Naive thymus-derived CD4-positive, alpha-beta T cell (primary cell): ENCODE measurements around the gene EGFL7. TPM values are rescaled to one million over a fixed set of nuclear protein-coding genes. Genes with fewer than 3 reads are reported as not detected.
A peak's percentile ranks its signal among the peaks of the same experiment; 100 is the strongest.

Experiments used
- ATAC-seq: fragments of 150-1000 bp; cut with Tn5 transposase; 2 replicates; pipeline ENCODE4 v1.10.0; 2021; ENCODE audit warnings: mild to moderate bottlenecking, moderate library complexity
- CTCF ChIA-PET: fragments of 350-600 bp; sonication (Branson Sonifier 250); formaldehyde crosslinking; loops from one replicate; lab custom pipeline; 2021; ENCODE audit warnings: antibody characterized with exemption; lab: Charles Lee
- POLR2A ChIA-PET: fragments of 350-600 bp; sonication (Branson Sonifier 250); formaldehyde crosslinking; loops from one replicate; lab custom pipeline; 2021; ENCODE audit warnings: antibody characterized with exemption, inconsistent platforms; lab: Charles Lee
- DNase-seq, 9 donors: peaks; one replicate each; pipeline versions ENCODE4 v3.0.0 to v3.0.0-alpha.2; 2020 to 2022; ENCODE audit warnings: mixed read lengths in 1 of 9
- H3K27ac ChIP-seq: one replicate; pipeline ENCODE4 v1.7.0; 2013; ENCODE audit warnings: mild to moderate bottlenecking, low read depth, low read length, moderate library complexity
- H3K27me3 ChIP-seq, 2 donors: one replicate each; pipeline ENCODE4 v1.7.0; 2013; ENCODE audit warnings: low read length in 2 of 2, mild to moderate bottlenecking in 2 of 2, moderate library complexity in 2 of 2; ENCODE audit not compliant: control insufficient read depth in 2 of 2, insufficient read depth in 2 of 2
- H3K36me3 ChIP-seq, 3 experiments: 1 replicate in 2 of 3; 2 replicates in 1 of 3; pipeline ENCODE4 v1.7.0; 2013; ENCODE audit warnings: low read length in 3 of 3, mild to moderate bottlenecking in 3 of 3, moderate library complexity in 1 of 3; ENCODE audit not compliant: insufficient read depth in 3 of 3, control insufficient read depth in 2 of 3
- H3K4me1 ChIP-seq, 2 donors: one replicate each; pipeline ENCODE4 v1.7.0; 2013; ENCODE audit warnings: low read length in 2 of 2, mild to moderate bottlenecking in 2 of 2, moderate library complexity in 1 of 2; ENCODE audit not compliant: control insufficient read depth in 2 of 2, insufficient read depth in 2 of 2
- H3K4me3 ChIP-seq: 2 replicates; pipeline ENCODE4 v1.7.0; 2013; ENCODE audit warnings: mild to moderate bottlenecking, low read length
- H3K9me3 ChIP-seq, 3 experiments: 1 replicate in 2 of 3; 2 replicates in 1 of 3; pipeline ENCODE4 v1.7.0; 2013; ENCODE audit warnings: low read length in 3 of 3; ENCODE audit not compliant: control insufficient read depth in 2 of 3
- H3K27ac Mint-ChIP-seq, 9 donors: one replicate each; pipeline ENCODE4 v1.8.0; 2020 to 2022; ENCODE audit warnings: mixed read lengths in 9 of 9, mild to moderate bottlenecking in 8 of 9, moderate library complexity in 5 of 9, inconsistent platforms in 2 of 9
- H3K27me3 Mint-ChIP-seq, 5 donors: one replicate each; pipeline ENCODE4 v1.8.0; 2021 to 2022; ENCODE audit warnings: mixed read lengths in 5 of 5, mild to moderate bottlenecking in 1 of 5
- H3K36me3 Mint-ChIP-seq, 5 donors: one replicate each; pipeline ENCODE4 v1.8.0; 2020 to 2022; ENCODE audit warnings: mixed read lengths in 5 of 5, mild to moderate bottlenecking in 3 of 5, inconsistent platforms in 1 of 5
- H3K4me1 Mint-ChIP-seq, 7 donors: one replicate each; pipeline ENCODE4 v1.8.0; 2020 to 2022; ENCODE audit warnings: mixed read lengths in 7 of 7, mild to moderate bottlenecking in 3 of 7, inconsistent platforms in 1 of 7
- H3K4me3 Mint-ChIP-seq, 10 donors: one replicate each; pipeline ENCODE4 v1.8.0; 2020 to 2022; ENCODE audit warnings: mild to moderate bottlenecking in 10 of 10, mixed read lengths in 10 of 10, moderate library complexity in 6 of 10, inconsistent platforms in 2 of 10
- H3K9me3 Mint-ChIP-seq, 11 donors: one replicate each; pipeline ENCODE4 v1.8.0; 2020 to 2022; ENCODE audit warnings: mixed read lengths in 11 of 11, mild to moderate bottlenecking in 4 of 11, inconsistent platforms in 1 of 11, moderate library complexity in 1 of 11
- intact Hi-C, 2 donors: fragments of 100-400 bp; cut with micrococcal nuclease; formaldehyde crosslinking; loops; one replicate each; pipeline ENCODE4 v1.15.1; 2023
- polyA plus RNA-seq, 2 donors: library from polyadenylated mRNA; unstranded; fragments of 300-500 nt; fragmentation: Illumina TruSeq; gene quantifications; one replicate each; pipeline ENCODE4 v1.2.3, GENCODE V29; 2021
- total RNA-seq, 6 experiments: library from RNA in 5 of 6; stranded (reverse) in 5 of 6; gene quantifications; 1 replicate in 5 of 6; 2 replicates in 1 of 6; pipeline ENCODE4 v1.2.3 and lab custom pipeline; 2021 to 2026

The EGFL7 gene
- total and polyA plus RNA-seq, 7 experiments from 2014 or later = 0.56 to 2.3 (median 0.97) TPM; not detected in 4

DNA sequence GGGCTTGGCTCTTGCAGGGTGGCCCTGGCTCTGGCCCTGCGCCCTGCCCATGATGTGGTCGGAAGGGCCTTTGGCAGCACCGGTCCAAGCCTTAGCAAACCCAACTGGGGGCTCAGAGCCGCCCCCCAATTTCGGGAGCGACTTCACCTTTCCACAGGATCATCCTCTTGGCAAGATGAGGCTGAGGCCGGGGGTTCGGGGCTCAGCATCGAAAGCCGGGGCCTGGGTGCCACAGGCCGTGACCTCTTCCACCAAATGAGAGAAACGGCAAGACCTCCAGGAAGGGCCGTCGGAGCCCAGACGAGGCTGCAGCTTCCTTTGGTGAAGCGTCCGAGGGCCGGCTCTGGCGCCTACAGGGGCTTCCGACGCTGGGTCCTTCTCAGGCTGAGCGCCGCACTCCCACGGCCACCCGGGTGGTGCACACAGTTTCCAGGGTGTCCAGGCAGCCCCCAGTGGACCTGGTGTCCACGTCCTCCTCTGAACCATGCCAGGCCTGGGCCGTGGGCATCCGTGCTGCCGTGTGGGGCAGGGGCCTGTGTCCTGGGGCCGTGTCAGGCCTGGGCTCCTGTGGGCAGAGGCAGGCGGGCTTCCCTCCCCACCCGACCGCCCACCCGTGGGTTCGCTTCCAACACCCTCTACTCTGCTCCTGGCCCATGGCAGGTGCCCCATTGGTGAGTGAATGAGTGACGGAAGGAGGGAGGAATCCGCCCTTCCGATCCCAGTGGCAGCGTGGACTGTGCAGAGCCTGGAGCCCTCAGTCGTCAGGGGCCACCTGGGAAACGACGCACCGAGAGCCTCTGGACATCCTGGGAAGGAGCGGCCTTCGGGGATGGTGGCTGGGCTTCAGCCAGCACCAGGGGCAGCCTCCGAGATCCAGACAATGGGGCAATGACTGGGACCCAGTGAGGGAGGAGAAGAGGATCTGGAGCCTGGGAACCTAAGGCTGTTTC, 29.7 kb downstream of the EGFL7 start:
- Histone ChIP-seq H3K4me3 (no peak overlapping the region), H3K4me1 (no peaks in the 10 kb centered on the region), H3K27ac (no peak overlapping the region), H3K9me3 (no peaks in the 10 kb centered on the region), H3K27me3 (no peaks in the 10 kb centered on the region), H3K36me3 (no peaks in the 10 kb centered on the region)
- Mint-ChIP-seq H3K4me1 (peaks cover 0 to 7% (median 0%) of the 10 kb centered on the region in 7 donors), H3K4me3 (no peak overlapping the region), H3K27me3 (peaks cover 0 to 6% (median 4%) of the 10 kb centered on the region in 5 donors), H3K27ac (no peak overlapping the region), H3K9me3 (no peaks in the 10 kb centered on the region), H3K36me3 (no peaks in the 10 kb centered on the region)
- CTCF ChIA-PET = no interaction called here
- ATAC-seq = no peak
- DNase-seq = no peak
- POLR2A ChIA-PET = no interaction called here
- intact Hi-C loops = no loop called here

DNA sequence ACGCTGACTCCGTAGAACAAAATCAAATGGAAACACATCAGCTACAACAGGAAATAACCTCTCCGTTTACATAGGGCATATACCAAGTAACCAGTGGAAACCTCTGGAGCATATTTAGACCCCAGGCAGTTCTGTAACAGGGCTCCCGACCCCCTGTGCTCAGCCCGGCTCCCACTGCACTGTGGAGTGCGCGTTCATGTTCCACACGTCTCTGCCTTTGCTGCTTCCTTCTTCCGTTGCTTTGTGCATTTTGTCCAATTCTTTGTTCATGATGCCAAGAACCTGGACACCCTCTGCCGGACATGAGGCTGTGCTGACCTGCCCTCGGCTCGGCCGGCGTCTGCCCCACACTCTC, 30.4 kb downstream of the EGFL7 start:
- no peak overlapping the region for H3K4me3 Mint-ChIP-seq
- DNase-seq = no peak
- ATAC-seq = no peak
- POLR2A ChIA-PET = no interaction called here
- peaks cover 0 to 7% (median 5%) of the 10 kb centered on the region in 5 donors for H3K27me3 Mint-ChIP-seq
- H3K4me1 Mint-ChIP-seq = peaks cover 0 to 8% (median 0%) of the 10 kb centered on the region in 7 donors
- no peak overlapping the region for H3K4me3 ChIP-seq
- H3K36me3 ChIP-seq = no peaks in the 10 kb centered on the region
- no peaks in the 10 kb centered on the region for H3K4me1 ChIP-seq
- intact Hi-C loops = no loop called here
- H3K9me3 ChIP-seq = no peaks in the 10 kb centered on the region
- no peak overlapping the region for H3K27ac ChIP-seq
- no peaks in the 10 kb centered on the region for H3K9me3 Mint-ChIP-seq
- H3K27ac Mint-ChIP-seq = no peak overlapping the region
- H3K27me3 ChIP-seq = no peaks in the 10 kb centered on the region
- CTCF ChIA-PET = no interaction called here
- H3K36me3 Mint-ChIP-seq = no peaks in the 10 kb centered on the region

DNA sequence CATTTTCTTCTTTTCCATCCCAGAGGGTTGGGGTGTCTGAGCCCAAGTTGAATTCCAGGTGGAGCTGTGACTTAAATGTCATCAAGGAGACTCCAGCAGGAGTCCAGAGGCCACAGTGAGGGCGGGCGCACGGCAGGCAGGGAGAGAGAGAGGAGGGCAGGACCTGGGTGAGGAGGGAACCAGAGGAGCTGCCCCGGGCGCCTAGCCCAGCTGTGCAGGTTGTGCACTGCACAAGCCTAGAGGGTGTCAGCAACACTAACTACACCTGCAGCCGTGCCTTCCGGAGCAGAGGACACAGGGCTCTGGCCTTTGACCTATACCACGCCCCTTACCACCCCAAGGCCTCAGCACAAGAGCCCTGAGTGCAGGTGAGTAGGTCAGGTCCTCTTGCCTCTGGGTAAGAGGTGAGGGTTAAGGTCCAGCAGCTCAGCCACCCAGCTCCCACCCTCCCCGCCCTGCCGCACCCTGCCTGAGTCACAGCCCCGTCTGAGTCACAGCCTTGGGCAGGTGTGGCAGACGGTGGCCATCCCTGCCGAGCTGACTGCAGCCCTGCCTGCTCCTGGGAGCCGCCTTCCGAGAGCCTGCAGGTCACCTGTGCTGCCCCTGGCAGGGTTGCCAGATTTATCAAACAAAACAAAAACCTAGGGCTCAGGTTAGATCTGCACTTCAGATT, 30.9 kb downstream of the EGFL7 start:
- Histone ChIP-seq H3K36me3 (no peaks in the 10 kb centered on the region), H3K27ac (no peak overlapping the region), H3K4me3 (no peak overlapping the region), H3K4me1 (no peaks in the 10 kb centered on the region), H3K9me3 (no peaks in the 10 kb centered on the region), H3K27me3 (no peaks in the 10 kb centered on the region)
- CTCF ChIA-PET = no interaction called here
- Mint-ChIP-seq H3K36me3 (no peaks in the 10 kb centered on the region), H3K9me3 (no peaks in the 10 kb centered on the region), H3K4me3 (no peak overlapping the region), H3K27ac (no peak overlapping the region), H3K4me1 (peaks cover 0 to 8% (median 0%) of the 10 kb centered on the region in 7 donors), H3K27me3 (peaks cover 0 to 8% (median 5%) of the 10 kb centered on the region in 5 donors)
- intact Hi-C loops = loop anchor here in 1 of 2 donors (1.0 kb wide), 1 partner anchor 208 kb away; no protein-coding TSS in a partner anchor
- POLR2A ChIA-PET = interaction anchor here (0.5 kb wide), 1 partner anchor 553 kb away, joined by 4 read pairs; no protein-coding TSS in a partner anchor
- ATAC-seq = peak; percentile 36
- DNase-seq = no peak

DNA sequence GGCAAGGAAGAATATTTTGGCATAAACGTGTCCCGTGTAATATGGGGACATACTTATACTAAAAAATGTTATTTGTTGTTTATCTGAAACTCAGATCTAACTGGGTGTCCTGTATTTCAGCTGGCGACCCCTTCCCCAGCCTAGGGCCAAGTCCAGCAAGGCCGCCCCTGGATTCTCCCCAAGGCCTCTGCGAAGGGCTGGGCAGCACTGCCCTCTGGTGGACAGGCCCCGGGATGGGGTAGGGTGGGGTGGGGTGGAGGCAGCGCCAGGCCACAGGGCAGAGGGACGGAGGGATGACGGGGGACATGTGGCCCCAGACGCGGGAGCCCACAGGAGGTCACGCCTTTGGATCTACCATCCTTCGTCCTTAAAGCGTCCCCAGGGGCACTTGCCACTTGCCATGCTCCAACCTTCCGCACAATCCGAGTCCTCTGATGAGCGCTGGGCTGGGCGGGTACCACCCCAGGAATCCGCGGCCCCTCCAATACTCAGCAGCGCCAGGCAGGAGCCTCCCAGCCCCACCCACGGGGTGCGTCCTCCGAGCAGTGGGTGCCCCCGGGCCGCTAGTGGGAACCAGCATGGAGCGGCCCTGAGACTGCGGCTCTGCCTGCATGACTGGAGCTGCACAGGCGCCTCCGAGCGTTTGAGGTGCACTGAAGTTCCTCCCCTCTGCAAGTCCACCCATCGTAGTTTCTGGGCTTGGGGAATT, 31.6 kb downstream of the EGFL7 start:
- POLR2A ChIA-PET = interaction anchor here (0.5 kb wide), 1 partner anchor 554 kb away, joined by 4 read pairs; no protein-coding TSS in a partner anchor
- Histone ChIP-seq H3K9me3 (no peaks in the 10 kb centered on the region), H3K27ac (no peak overlapping the region), H3K36me3 (no peaks in the 10 kb centered on the region), H3K4me1 (no peaks in the 10 kb centered on the region), H3K4me3 (no peak overlapping the region), H3K27me3 (no peaks in the 10 kb centered on the region)
- CTCF ChIA-PET = no interaction called here
- intact Hi-C loops = loop anchor here in 1 of 2 donors (1.0 kb wide), 1 partner anchor 209 kb away; no protein-coding TSS in a partner anchor
- H3K4me1 Mint-ChIP-seq = peaks cover 0 to 8% (median 0%) of the 10 kb centered on the region in 7 donors
- DNase-seq (peak in 1 of 9 donors; percentile 53), ATAC-seq (peak; percentile 70)
- no peak overlapping the region for H3K4me3 Mint-ChIP-seq
- peaks cover 0 to 9% (median 5%) of the 10 kb centered on the region in 5 donors for H3K27me3 Mint-ChIP-seq
- no peaks in the 10 kb centered on the region for H3K9me3 Mint-ChIP-seq
- H3K27ac Mint-ChIP-seq = no peak overlapping the region
- H3K36me3 Mint-ChIP-seq = no peaks in the 10 kb centered on the region

DNA sequence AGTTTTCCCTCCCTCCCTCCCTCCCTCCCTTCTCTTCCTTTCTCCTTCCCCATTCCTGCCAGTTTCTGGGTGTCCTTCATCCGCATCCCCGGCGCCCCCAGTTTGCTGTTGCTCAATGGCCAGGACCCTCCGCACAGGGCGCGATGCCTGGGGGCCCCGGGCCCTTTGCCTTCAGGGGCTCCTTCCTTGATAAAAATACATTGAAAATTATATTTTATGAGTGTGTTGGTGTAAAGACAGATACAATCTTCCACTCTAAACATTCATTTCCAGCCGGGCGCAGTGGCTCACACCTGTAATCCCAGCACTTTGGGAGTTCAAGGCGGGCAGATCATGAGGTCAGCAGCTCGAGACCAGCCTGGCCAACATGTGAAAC, 32.1 kb downstream of the EGFL7 start:
- H3K4me1 Mint-ChIP-seq = peaks cover 0 to 8% (median 0%) of the 10 kb centered on the region in 7 donors
- H3K27ac ChIP-seq = no peak overlapping the region
- no peaks in the 10 kb centered on the region for H3K9me3 Mint-ChIP-seq
- H3K36me3 Mint-ChIP-seq = no peaks in the 10 kb centered on the region
- DNase-seq (no peak), ATAC-seq (no peak)
- ChIA-PET CTCF (no interaction called here), POLR2A (no interaction called here)
- no peaks in the 10 kb centered on the region for H3K9me3 ChIP-seq
- intact Hi-C loops = loop anchor here in 1 of 2 donors (1.0 kb wide), 1 partner anchor 210 kb away; no protein-coding TSS in a partner anchor
- H3K4me1 ChIP-seq = no peaks in the 10 kb centered on the region
- H3K27me3 ChIP-seq = no peaks in the 10 kb centered on the region
- peaks cover 0 to 9% (median 5%) of the 10 kb centered on the region in 5 donors for H3K27me3 Mint-ChIP-seq
- no peak overlapping the region for H3K4me3 Mint-ChIP-seq
- no peak overlapping the region for H3K4me3 ChIP-seq
- H3K27ac Mint-ChIP-seq = no peak overlapping the region
- H3K36me3 ChIP-seq = no peaks in the 10 kb centered on the region

DNA sequence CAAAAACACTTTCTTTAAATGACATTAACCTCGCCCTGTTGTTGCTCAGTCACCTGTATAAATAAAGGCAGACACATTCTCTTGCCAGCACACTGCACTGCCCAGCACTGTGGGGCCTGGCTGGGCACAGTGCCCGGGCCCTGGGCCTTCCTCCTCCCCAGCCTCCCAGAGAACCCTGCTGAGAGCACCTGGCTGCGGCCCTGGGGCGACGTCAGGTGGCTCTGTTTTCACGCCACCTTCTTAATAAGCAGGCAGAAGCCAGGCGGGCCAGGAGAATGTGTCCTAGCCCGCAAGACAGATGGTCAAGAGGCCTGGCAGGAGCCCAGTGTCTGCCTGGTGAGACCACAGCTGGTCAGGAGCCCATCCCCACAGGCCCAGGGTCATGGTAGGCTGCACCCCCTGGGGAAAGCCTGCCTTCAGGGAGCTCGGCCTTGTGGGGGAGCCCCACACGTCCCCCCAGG, 32.7 kb downstream of the EGFL7 start:
- peak overlapping the region in 1 of 10 donors; percentile 38 for H3K4me3 Mint-ChIP-seq
- DNase-seq (no peak), ATAC-seq (no peak)
- H3K4me1 Mint-ChIP-seq = peaks cover 0 to 11% (median 4%) of the 10 kb centered on the region in 7 donors
- H3K9me3 Mint-ChIP-seq = peaks cover 0 to 2% (median 0%) of the 10 kb centered on the region in 11 donors
- intact Hi-C loops = no loop called here
- Histone ChIP-seq H3K4me1 (peaks cover 0 to 4% of the 10 kb centered on the region in 2 donors), H3K36me3 (no peaks in the 10 kb centered on the region), H3K4me3 (no peak overlapping the region), H3K9me3 (no peaks in the 10 kb centered on the region), H3K27me3 (no peaks in the 10 kb centered on the region), H3K27ac (no peak overlapping the region)
- H3K27me3 Mint-ChIP-seq = peaks cover 0 to 10% (median 5%) of the 10 kb centered on the region in 5 donors
- ChIA-PET POLR2A (no interaction called here), CTCF (no interaction called here)
- H3K27ac Mint-ChIP-seq = no peak overlapping the region
- no peaks in the 10 kb centered on the region for H3K36me3 Mint-ChIP-seq
